CD4-positive, alpha-beta T cell treated with Interferon alpha-2 for 1 hour (primary cell): ENCODE results near the gene TEX14.

ENCODE experiments used
- DNase-seq, 2 donors: peaks; one replicate each; pipeline ENCODE4 v3.0.0-alpha.2; 2020 to 2022

The TEX14 gene

GRCh38 chr17:58517378-58517927 lies 174.4 kb downstream of the TEX14 start:
- no peak for DNase-seq

- DNase-seq = no peak
These were observed 175.0 kb downstream of the TEX14 start for GRCh38 chr17:58516644-58517377.

- no peak for DNase-seq
These were observed 176.6 kb downstream of the TEX14 start for GRCh38 chr17:58515286-58515685.

- no peak for DNase-seq
These were observed 177.1 kb downstream of the TEX14 start for GRCh38 chr17:58514770-58515157.

GRCh38 chr17:58513965-58514769 lies 177.7 kb downstream of the TEX14 start, which contains the start of gene MTMR4:
TSS of gene MTMR4 (minus strand) at chr17:58514638. CDS start at chr17:58514407, 231 bp downstream.
- DNase-seq = peak; percentile 74 to 82

GRCh38 chr17:58513267-58513964 lies 178.4 kb downstream of the TEX14 start:
- peak in 1 of 2 donors; percentile 36 for DNase-seq

GRCh38 chr17:58510075-58510474 lies 181.8 kb downstream of the TEX14 start:
- DNase-seq = no peak

- DNase-seq = no peak
These were observed 183.3 kb downstream of the TEX14 start for GRCh38 chr17:58508341-58509067.

GRCh38 chr17:58507123-58507634 lies 184.7 kb downstream of the TEX14 start:
- DNase-seq = peak in 1 of 2 donors; percentile 18
